Neural cell (in vitro differentiated cells): ENCODE measurements around the gene BLM. TPM values are rescaled to one million over a fixed set of nuclear protein-coding genes. Genes with fewer than 3 reads are reported as not detected.

Source experiments
- H2AFZ ChIP-seq: fragments of 200-600, 300-800 bp; sonication (generic), shearing (Covaris generic); 2 replicates; pipeline ENCODE4 v1.6.0; 2014; ENCODE audit warnings: low read depth, mild to moderate bottlenecking, antibody characterized with exemption, low read length, moderate library complexity
- H3F3A ChIP-seq: fragments of 200-600 bp; shearing (Covaris generic); 2 replicates; pipeline ENCODE4 v1.6.1; 2016; ENCODE audit warnings: mild to moderate bottlenecking, moderate library complexity, mixed read lengths, antibody characterized with exemption, low read length; ENCODE audit not compliant: insufficient read depth, poor library complexity, severe bottlenecking
- H3K27ac ChIP-seq: fragments of 200-600, 300-800 bp; sonication (generic), shearing (Covaris generic); 2 replicates; pipeline ENCODE4 v1.5.1; 2014; ENCODE audit warnings: mild to moderate bottlenecking, low read length, moderate library complexity
- H3K27me3 ChIP-seq: fragments of 300-800, 200-600 bp; sonication (generic), shearing (Covaris generic); 2 replicates; pipeline ENCODE4 v1.6.0; 2014; ENCODE audit warnings: mild to moderate bottlenecking, low read depth, low read length, moderate library complexity; ENCODE audit not compliant: insufficient read depth
- H3K36me3 ChIP-seq: fragments of 300-800, 200-600 bp; sonication (generic), shearing (Covaris generic); 2 replicates; pipeline ENCODE4 v1.5.1; 2014; ENCODE audit warnings: mild to moderate bottlenecking, antibody characterized with exemption, low read length, moderate library complexity; ENCODE audit not compliant: insufficient read depth
- H3K4me2 ChIP-seq: fragments of 300-800, 200-600 bp; sonication (generic), shearing (Covaris generic); 2 replicates; pipeline ENCODE4 v1.6.0; 2014; ENCODE audit warnings: mild to moderate bottlenecking, low read length
- H3K4me3 ChIP-seq: fragments of 300-800, 200-600 bp; sonication (generic), shearing (Covaris generic); 2 replicates; pipeline ENCODE4 v1.5.1; 2014; ENCODE audit warnings: mild to moderate bottlenecking, low read length, moderate library complexity
- H3K79me2 ChIP-seq: fragments of 200-600 bp; shearing (Covaris generic); replicated peaks from 2 replicates; pipeline ENCODE4 v1.6.0; 2014; ENCODE audit warnings: mild to moderate bottlenecking, low read length, moderate library complexity; ENCODE audit not compliant: insufficient read depth
- H3K9ac ChIP-seq: fragments of 300-800, 200-600 bp; sonication (generic), shearing (Covaris generic); 2 replicates; pipeline ENCODE4 v1.6.1; 2016; ENCODE audit warnings: mild to moderate bottlenecking, low read length, mixed read lengths
- H3K9me2 ChIP-seq: fragments of 200-600 bp; shearing (Covaris generic); 2 replicates; pipeline ENCODE4 v1.6.1; 2016; ENCODE audit warnings: mild to moderate bottlenecking, low read length, mixed read lengths; ENCODE audit not compliant: insufficient read depth
- H3K9me3 ChIP-seq: fragments of 200-600, 300-800 bp; sonication (generic), shearing (Covaris generic); 2 replicates; pipeline ENCODE4 v1.6.1; 2016; ENCODE audit warnings: mild to moderate bottlenecking, mixed run types, low read length, moderate library complexity, mixed read lengths
- H4K20me1 ChIP-seq: fragments of 200-600 bp; shearing (Covaris generic); 2 replicates; pipeline ENCODE4 v1.6.1; 2016; ENCODE audit warnings: mild to moderate bottlenecking, mixed run types; ENCODE audit not compliant: insufficient read depth
- EP300 ChIP-seq: fragments of 450-650 bp; conservative IDR thresholded peaks from 2 replicates; pipeline ENCODE4 v1.6.1; 2014; ENCODE audit warnings: antibody characterized with exemption, mild to moderate bottlenecking, moderate library complexity; ENCODE audit not compliant: poor library complexity, severe bottlenecking
- EZH2 ChIP-seq: fragments of 200-600, 300-800 bp; shearing (Covaris generic), sonication (generic); IDR thresholded peaks from 2 replicates; pipeline ENCODE4 v1.6.1; 2014; ENCODE audit warnings: antibody characterized with exemption, low read length, borderline replicate concordance, mild to moderate bottlenecking; ENCODE audit not compliant: insufficient read depth, poor library complexity, severe bottlenecking
- MXI1 ChIP-seq: fragments of 450-650 bp; conservative IDR thresholded peaks from 2 replicates; pipeline ENCODE4 v1.6.1; 2014; ENCODE audit warnings: antibody characterized with exemption, mild to moderate bottlenecking; ENCODE audit not compliant: poor library complexity, severe bottlenecking
- POLR2AphosphoS5 ChIP-seq: IDR thresholded peaks from 2 replicates; pipeline ENCODE4 v1.6.1; 2012
- RAD21 ChIP-seq: fragments of 450-650 bp; conservative IDR thresholded peaks from 2 replicates; pipeline ENCODE4 v1.6.1; 2014; ENCODE audit warnings: antibody characterized with exemption, mild to moderate bottlenecking, moderate library complexity
- SMC3 ChIP-seq: fragments of 450-650 bp; conservative IDR thresholded peaks from 2 replicates; pipeline ENCODE4 v1.6.1; 2014; ENCODE audit warnings: antibody characterized with exemption, mild to moderate bottlenecking, moderate library complexity; ENCODE audit not compliant: poor library complexity
- TAF1 ChIP-seq: IDR thresholded peaks from 2 replicates; pipeline ENCODE4 v1.6.1; 2012; ENCODE audit warnings: low read depth
- polyA plus RNA-seq: library from polyadenylated mRNA; depleted of rRNA; stranded (reverse); fragments of >200 nt; gene quantifications from 2 replicates; pipeline ENCODE4 v1.2.3, GENCODE V29; 2014
- TF ChIP-seq, protein P1 (sequence below): fragments of 450-650 bp; IDR thresholded peaks from 2 replicates; pipeline ENCODE4 v1.5.1; 2014; ENCODE audit warnings: antibody characterized with exemption, mild to moderate bottlenecking, moderate library complexity; ENCODE audit not compliant: poor library complexity, severe bottlenecking
- TF ChIP-seq, protein P2 (sequence below): IDR thresholded peaks from 2 replicates; pipeline ENCODE4 v1.6.1; 2012; ENCODE audit warnings: borderline replicate concordance

The BLM gene
- polyA plus RNA-seq, 1 donor from 2014 or later = 4.5 TPM

DNA sequence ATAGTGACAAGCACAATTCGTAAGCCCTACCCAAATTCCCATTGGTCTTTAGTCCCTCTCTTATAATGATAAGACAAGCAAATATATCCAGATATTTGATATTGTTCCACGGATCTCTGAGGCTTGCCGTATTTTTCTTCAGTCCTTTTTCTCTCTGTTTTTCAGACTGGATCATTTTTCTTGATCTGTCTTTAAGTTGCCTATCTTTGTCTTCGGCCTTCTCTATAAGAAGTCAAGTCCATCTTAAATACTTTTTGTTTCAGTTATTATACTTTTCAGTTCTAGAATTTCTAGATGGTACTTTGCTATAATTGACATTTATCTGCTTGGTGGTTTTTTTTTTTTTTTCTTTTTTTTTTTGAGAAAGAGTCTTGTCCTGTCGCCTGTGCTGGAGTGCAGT is 13.7 kb upstream of the BLM start:
- H3K36me3 ChIP-seq = no peaks in the 10 kb centered on the region
- H3K27ac ChIP-seq = no peak overlapping the region
- H3F3A ChIP-seq = no peaks in the 10 kb centered on the region
- H3K9me2 ChIP-seq = no peaks in the 10 kb centered on the region
- no peaks in the 10 kb centered on the region for H3K27me3 ChIP-seq
- no peak overlapping the region for H3K4me3 ChIP-seq
- no peak overlapping the region for H3K9ac ChIP-seq
- no peaks in the 10 kb centered on the region for H3K79me2 ChIP-seq
- H3K9me3 ChIP-seq = no peaks in the 10 kb centered on the region
- no peak overlapping the region for H3K4me2 ChIP-seq
- no peak for TF ChIP-seq EP300
- TF ChIP-seq SMC3 = no peak
- no peak for TF ChIP-seq TAF1
- TF ChIP-seq, protein P1, sequence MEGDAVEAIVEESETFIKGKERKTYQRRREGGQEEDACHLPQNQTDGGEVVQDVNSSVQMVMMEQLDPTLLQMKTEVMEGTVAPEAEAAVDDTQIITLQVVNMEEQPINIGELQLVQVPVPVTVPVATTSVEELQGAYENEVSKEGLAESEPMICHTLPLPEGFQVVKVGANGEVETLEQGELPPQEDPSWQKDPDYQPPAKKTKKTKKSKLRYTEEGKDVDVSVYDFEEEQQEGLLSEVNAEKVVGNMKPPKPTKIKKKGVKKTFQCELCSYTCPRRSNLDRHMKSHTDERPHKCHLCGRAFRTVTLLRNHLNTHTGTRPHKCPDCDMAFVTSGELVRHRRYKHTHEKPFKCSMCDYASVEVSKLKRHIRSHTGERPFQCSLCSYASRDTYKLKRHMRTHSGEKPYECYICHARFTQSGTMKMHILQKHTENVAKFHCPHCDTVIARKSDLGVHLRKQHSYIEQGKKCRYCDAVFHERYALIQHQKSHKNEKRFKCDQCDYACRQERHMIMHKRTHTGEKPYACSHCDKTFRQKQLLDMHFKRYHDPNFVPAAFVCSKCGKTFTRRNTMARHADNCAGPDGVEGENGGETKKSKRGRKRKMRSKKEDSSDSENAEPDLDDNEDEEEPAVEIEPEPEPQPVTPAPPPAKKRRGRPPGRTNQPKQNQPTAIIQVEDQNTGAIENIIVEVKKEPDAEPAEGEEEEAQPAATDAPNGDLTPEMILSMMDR = no peak
- TF ChIP-seq EZH2 = no peak
- no peak for TF ChIP-seq MXI1
- no peak for TF ChIP-seq POLR2AphosphoS5
- no peak for TF ChIP-seq RAD21
- TF ChIP-seq, protein P2, sequence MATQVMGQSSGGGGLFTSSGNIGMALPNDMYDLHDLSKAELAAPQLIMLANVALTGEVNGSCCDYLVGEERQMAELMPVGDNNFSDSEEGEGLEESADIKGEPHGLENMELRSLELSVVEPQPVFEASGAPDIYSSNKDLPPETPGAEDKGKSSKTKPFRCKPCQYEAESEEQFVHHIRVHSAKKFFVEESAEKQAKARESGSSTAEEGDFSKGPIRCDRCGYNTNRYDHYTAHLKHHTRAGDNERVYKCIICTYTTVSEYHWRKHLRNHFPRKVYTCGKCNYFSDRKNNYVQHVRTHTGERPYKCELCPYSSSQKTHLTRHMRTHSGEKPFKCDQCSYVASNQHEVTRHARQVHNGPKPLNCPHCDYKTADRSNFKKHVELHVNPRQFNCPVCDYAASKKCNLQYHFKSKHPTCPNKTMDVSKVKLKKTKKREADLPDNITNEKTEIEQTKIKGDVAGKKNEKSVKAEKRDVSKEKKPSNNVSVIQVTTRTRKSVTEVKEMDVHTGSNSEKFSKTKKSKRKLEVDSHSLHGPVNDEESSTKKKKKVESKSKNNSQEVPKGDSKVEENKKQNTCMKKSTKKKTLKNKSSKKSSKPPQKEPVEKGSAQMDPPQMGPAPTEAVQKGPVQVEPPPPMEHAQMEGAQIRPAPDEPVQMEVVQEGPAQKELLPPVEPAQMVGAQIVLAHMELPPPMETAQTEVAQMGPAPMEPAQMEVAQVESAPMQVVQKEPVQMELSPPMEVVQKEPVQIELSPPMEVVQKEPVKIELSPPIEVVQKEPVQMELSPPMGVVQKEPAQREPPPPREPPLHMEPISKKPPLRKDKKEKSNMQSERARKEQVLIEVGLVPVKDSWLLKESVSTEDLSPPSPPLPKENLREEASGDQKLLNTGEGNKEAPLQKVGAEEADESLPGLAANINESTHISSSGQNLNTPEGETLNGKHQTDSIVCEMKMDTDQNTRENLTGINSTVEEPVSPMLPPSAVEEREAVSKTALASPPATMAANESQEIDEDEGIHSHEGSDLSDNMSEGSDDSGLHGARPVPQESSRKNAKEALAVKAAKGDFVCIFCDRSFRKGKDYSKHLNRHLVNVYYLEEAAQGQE = no peak
- H2AFZ ChIP-seq = no peak overlapping the region
- no peaks in the 10 kb centered on the region for H4K20me1 ChIP-seq

DNA sequence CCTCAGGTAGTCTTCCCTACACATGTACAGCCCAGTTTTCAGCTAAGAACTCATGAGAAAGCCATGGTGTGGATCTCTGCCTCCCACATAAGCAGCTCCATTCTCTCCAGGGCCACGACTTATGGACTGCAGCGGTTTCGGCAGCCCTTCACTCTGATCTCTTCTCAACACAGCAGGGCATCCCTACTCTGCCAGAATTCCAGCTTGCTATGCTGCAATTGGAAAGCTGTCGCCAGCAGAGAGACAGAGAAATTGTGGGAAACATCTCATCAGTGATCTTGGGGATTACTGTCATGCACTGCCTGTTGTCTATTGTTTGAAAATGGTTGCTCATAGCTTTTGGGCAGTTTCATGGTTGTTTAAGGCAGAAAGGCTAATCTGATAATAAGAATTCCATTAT is 11.9 kb upstream of the BLM start:
- TF ChIP-seq EP300 (no peak), EZH2 (no peak), POLR2AphosphoS5 (no peak), MXI1 (no peak), TAF1 (no peak), SMC3 (no peak), RAD21 (no peak)
- TF ChIP-seq, protein P2 = no peak
- TF ChIP-seq, protein P1 = no peak
- H3K9me3 ChIP-seq = no peaks in the 10 kb centered on the region
- H3K4me3 ChIP-seq = no peak overlapping the region
- H3K79me2 ChIP-seq = no peaks in the 10 kb centered on the region
- no peak overlapping the region for H3K9ac ChIP-seq
- no peaks in the 10 kb centered on the region for H3K9me2 ChIP-seq
- H3K4me2 ChIP-seq = no peak overlapping the region
- H3K36me3 ChIP-seq = no peaks in the 10 kb centered on the region
- H3K27me3 ChIP-seq = no peaks in the 10 kb centered on the region
- H3F3A ChIP-seq = no peaks in the 10 kb centered on the region
- H2AFZ ChIP-seq = no peak overlapping the region
- H4K20me1 ChIP-seq = no peaks in the 10 kb centered on the region
- H3K27ac ChIP-seq = no peak overlapping the region
